Measurements from ENCODE around the gene APBB2. TPM values are rescaled to one million over a fixed set of nuclear protein-coding genes. Genes with fewer than 3 reads are reported as not detected.

The APBB2 gene
- total and polyA plus RNA-seq, 2 of the 8 experiments (the other 6 are each of a cell fraction or from before 2014, with no cell fraction given) = 58.7 to 59.4 TPM

GRCh38 chr4:41205854-41206460 lies 8.4 kb downstream of the APBB2 start:
- H3K18ac ChIP-seq (ENCODE audit: extremely low read depth, low read length) = no peak overlapping the region
- 91% methylated on average over 2 of the region's 2 CpGs; no CpG with 5 or more reads in 1 of the 2 experiments for WGBS, 2 experiments (ENCODE audit: extremely low coverage in 1 of 2, insufficient coverage in 1 of 2, insufficient read length in 1 of 2, insufficient replicate concordance in 2 of 2, low coverage in 1 of 2, low lambda C conversion rate in 2 of 2, missing lambda C conversion rate in 1 of 2)
- H3K4me2 ChIP-seq (ENCODE audit: insufficient read depth in 1 of 2, low read depth in 2 of 2, low read length in 2 of 2) = no peak overlapping the region
- CTCF ChIA-PET (ENCODE audit: partially characterized antibody) = interaction anchor here (0.7 to 6.7 kb wide), 6 partner anchors 8 to 231 kb away, joined by 3 to 27 read pairs (median 12); partner anchors contain the start of gene APBB2
- no peak overlapping the region for H2AFZ ChIP-seq (ENCODE audit: low read length)
- H2BK20ac ChIP-seq (ENCODE audit: low read length) = no peak overlapping the region
- no peak overlapping the region for H2BK12ac ChIP-seq (ENCODE audit: low read depth, low read length)
- H2BK5ac ChIP-seq (ENCODE audit: low read depth, low read length) = no peak overlapping the region
- no peaks in the 10 kb centered on the region for H3K36me3 ChIP-seq (ENCODE audit: control insufficient read depth in 2 of 4, insufficient read depth in 4 of 4, low read length in 3 of 4)
- POLR2A ChIA-PET (ENCODE audit: partially characterized antibody) = interaction anchor here (1.0 to 2.6 kb wide), 3 partner anchors 8 to 59 kb away, joined by 3 to 17 read pairs (median 9); partner anchors contain the start of genes APBB2 and UCHL1
- H4K20me1 ChIP-seq (replicated peaks in 1 of 2; ENCODE audit: control insufficient read depth in 1 of 2, insufficient read depth in 2 of 2, low read length in 2 of 2) = peaks cover 0 to 4% of the 10 kb centered on the region in 2 experiments
- no peak overlapping the region for H3K14ac ChIP-seq (ENCODE audit: insufficient read length)
- no peak overlapping the region for H2BK120ac ChIP-seq (replicated peaks; ENCODE audit: low read depth, low read length)
- H3K4ac ChIP-seq (replicated peaks; ENCODE audit: insufficient read length, low read depth, low read length) = no peak overlapping the region
- H3K56ac ChIP-seq (replicated peaks; ENCODE audit: insufficient read length, low read depth, low read length) = no peak overlapping the region
- DNase-seq (ENCODE audit: low read depth in 1 of 2, low spot score in 2 of 2) (no peak), FAIRE-seq (no peak)
- H4K8ac ChIP-seq (ENCODE audit: extremely low read depth, insufficient read depth, low read length) = no peak overlapping the region
- H3K4me1 ChIP-seq (replicated peaks in 1 of 4; ENCODE audit: control insufficient read depth in 3 of 4, insufficient read depth in 4 of 4, low read length in 3 of 4) = peaks cover 0 to 7% (median 0%) of the 10 kb centered on the region in 4 experiments; a peak in 2 of 7 replicates
- no peak overlapping the region for H4K5ac ChIP-seq (ENCODE audit: insufficient read length, low read depth, low read length)
- no peak overlapping the region for H4K91ac ChIP-seq (replicated peaks; ENCODE audit: insufficient read length, low read length)
- H3K27ac ChIP-seq (ENCODE audit: low read depth, low read length) = no peak overlapping the region
- no peaks in the 10 kb centered on the region for H3K27me3 ChIP-seq (replicated peaks in 1 of 4; ENCODE audit: control insufficient read depth in 3 of 4, extremely low read depth in 1 of 4, insufficient read depth in 3 of 4, low read length in 3 of 4)
- no peak overlapping the region for H2AK5ac ChIP-seq (ENCODE audit: low read depth, low read length)
- no peaks in the 10 kb centered on the region for H3K9me3 ChIP-seq (ENCODE audit: insufficient read depth in 2 of 2, low read depth in 1 of 2, low read length in 1 of 2)
- H3K79me2 ChIP-seq (ENCODE audit: control insufficient read depth in 1 of 2, insufficient read depth in 2 of 2, low read length in 2 of 2) = peaks cover 3 to 95% of the 10 kb centered on the region in 2 experiments
- no peaks in the 10 kb centered on the region for H3K23me2 ChIP-seq (ENCODE audit: low read depth, low read length)
- no peak overlapping the region for H2BK15ac ChIP-seq (ENCODE audit: low read length)
- no peak overlapping the region for H3K4me3 ChIP-seq (ENCODE audit: extremely low read depth in 1 of 4, insufficient read depth in 2 of 4, low read depth in 3 of 4, low read length in 4 of 4)
- H3K23ac ChIP-seq (ENCODE audit: insufficient read length) = no peak overlapping the region
- peaks cover 12% of the 10 kb centered on the region for H3K79me1 ChIP-seq (ENCODE audit: low read depth, low read length)
- H3K9ac ChIP-seq (replicated peaks in 1 of 4; ENCODE audit: extremely low read depth in 1 of 4, low read depth in 3 of 4, low read length in 3 of 4) = 0 out of 7 replicates have a peak overlapping the region, but pooled peaks of 1 of the 4 experiments have one; percentile 18
- TF ChIP-seq GABPA (IDR thresholded peaks at IDR 0.05; ENCODE audit: borderline replicate concordance, insufficient read depth, low read length) (no peak), RBBP5 (IDR thresholded peaks at IDR 0.05; ENCODE audit: borderline replicate concordance, low read depth, low read length) (no peak), RAD21 (IDR thresholded peaks at IDR 0.05 in 1 of 2, conservative IDR thresholded peaks at IDR 0.05 in 1 of 2; ENCODE audit: low read depth in 2 of 2, low read length in 2 of 2) (no peak), CREB1 (IDR thresholded peaks at IDR 0.05) (no peak), USF2 (IDR thresholded peaks at IDR 0.05; ENCODE audit: low read length) (no peak), JUN (IDR thresholded peaks at IDR 0.05; ENCODE audit: low read depth, low read length) (no peak), RFX5 (IDR thresholded peaks at IDR 0.05; ENCODE audit: borderline replicate concordance, low read depth, low read length) (no peak), FOSL1 (IDR thresholded peaks at IDR 0.05; ENCODE audit: insufficient read depth, low read depth, low read length) (no peak), CHD1 (IDR thresholded peaks at IDR 0.05; ENCODE audit: low read depth, low read length) (no peak), E2F6 (IDR thresholded peaks at IDR 0.05) (no peak)

Data from H1 (cell line).